ENCODE data around the gene SOX18. TPM values are rescaled to one million over a fixed set of nuclear protein-coding genes. Genes with fewer than 3 reads are reported as not detected.
"Not testable (repeated sequence)": the region's sequence is repeated elsewhere in the genome, so short reads cannot be mapped to it uniquely, and the experiment has no call there.

The SOX18 gene
- total RNA-seq, 1 donor from 2014 or later = 102 TPM

DNA sequence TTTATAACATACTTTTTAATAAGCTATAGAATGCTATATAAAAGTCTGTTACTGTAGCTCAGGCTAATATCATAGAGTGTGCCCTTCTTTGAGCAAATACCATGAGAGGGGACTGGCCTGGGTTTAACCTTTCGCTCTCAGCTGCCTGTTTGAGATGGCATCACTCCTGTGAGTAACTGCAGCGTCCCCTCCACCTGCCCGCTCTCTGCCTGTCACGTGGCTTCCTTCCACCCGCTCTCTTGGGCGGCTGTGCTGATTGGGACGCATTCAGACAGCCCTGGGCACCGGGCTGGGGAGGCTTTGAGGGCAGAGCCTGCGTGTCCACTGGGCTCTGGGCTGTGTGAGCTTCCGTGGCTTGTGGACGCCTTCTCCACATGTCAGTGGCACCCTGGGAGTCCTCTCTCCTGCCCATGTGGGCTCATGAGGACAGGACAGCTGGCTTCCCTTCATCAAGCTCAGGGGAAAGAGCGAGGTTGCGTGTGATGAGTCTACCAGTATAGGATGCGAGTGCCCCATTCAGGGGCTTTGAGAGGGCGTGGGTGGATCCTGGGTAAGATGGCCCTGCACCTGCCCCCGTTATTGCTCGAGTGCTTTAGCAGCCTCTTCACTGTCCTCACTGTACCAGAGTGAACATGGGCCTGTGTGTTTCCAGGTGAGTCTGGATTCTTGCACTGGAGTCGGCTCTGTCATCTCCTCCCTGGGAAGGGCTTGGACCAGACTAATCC is 24.2 kb downstream of the SOX18 start:
- DNase-seq (ENCODE audit: extremely low read depth, low read depth, low spot score) = no peak

DNA sequence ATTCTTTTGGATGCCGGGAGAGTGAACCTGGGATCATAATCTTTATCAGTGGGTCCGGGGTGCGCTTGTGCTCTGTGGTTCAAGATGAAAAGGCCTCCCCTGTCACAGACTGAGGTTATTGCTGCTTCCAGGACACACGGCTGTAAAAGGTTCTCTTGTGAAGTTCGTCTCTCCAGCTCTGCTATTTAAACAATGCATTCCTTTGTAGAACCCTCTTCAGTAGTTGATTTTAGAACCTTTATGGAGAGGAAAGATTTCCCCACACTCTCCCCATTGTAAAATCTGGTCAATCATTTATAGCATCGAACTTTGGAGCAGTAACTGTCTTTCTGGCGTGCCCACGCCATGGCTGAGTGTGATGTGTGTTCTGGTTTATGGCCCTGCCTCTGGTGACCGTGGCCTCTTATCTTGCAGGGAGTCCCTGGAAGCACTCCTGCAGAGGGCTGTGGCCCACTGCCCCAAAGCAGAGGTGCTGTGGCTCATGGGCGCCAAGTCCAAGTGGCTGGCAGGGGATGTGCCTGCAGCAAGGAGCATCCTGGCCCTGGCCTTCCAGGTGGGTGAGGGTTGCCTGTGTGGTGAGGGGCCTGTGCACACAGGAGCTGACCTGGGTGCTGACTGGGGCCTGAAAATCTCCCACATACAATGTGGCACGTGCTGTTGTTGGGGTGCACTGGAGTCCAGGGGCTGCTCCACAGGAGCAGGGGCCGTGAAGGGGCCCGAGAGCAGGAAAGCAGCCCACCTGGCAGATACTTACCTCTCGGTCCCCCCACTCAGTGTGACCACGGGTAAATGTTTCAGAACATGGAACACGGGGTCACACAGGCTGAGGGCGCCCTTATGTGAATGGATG is 25.1 kb downstream of the SOX18 start:
- DNase-seq (ENCODE audit: extremely low read depth, low read depth, low spot score) = no peak

- no peak for DNase-seq (ENCODE audit: extremely low read depth, low read depth, low spot score)
Measured at GRCh38 chr20:64023361-64024140, 25.9 kb downstream of the SOX18 start.

- no peak for DNase-seq (ENCODE audit: extremely low read depth, low read depth, low spot score)
Measured at GRCh38 chr20:64022671-64023360, 26.6 kb downstream of the SOX18 start.

DNA sequence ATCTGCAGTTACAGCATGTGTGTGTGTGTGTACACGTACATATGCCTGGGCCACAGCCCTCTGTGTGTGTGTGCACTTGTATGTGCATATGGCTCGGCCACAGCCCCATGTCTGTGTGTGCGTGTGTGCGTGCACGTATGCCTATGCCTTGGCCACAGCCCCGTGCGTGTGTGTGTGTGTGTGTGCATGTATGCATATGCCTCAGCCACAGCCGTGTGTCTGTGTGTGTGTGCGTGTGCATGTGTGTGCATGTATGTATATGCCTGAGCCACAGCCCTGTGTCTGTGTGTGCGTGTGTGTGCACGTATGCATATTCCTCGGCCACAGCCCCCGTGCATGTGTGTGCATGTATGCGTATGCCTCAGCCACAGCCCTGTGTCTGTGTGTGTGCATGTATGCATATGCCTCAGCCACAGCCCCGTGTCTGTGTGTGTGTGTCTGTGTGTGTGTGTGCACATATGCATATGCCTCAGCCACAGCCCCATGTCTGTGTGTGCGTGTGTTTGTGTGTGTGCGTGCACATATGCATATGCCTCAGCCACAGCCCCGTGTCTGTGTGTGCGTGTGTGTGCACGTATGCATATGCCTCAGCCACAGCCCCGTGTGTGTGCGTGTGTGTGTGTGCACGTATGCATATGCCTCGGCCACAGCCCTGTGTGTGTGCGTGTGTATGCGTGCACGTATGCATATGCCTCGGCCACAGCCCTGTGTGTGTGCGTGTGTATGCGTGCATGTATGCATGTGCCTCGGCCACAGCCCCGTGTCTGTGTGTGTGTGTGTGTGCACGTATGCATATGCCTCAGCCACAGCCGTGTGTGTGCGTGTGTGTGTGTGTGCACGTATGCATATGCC is 28.1 kb downstream of the SOX18 start:
- DNase-seq (ENCODE audit: extremely low read depth, low read depth, low spot score) = no peak

DNA sequence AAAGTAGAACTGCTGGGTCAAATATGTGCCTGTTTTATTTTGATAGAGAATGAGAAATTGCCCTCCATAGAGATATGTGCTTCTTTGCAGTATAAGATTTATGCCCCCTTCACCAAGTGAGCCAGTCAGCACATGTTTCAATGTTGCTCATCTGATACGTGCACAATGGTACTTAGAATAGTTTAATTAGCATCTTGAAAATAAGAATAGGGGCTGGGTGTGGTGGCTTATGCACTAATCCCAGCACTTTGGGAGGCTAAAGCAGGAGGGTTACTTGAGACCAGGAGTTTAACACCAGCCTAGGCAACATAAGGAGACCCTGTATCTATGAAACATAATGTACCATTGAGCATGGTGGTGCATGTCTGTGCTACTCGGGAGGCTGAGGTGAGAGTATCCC is 33.8 kb downstream of the SOX18 start:
- no peak for DNase-seq (ENCODE audit: extremely low read depth, low read depth, low spot score)

GRCh38 chr20:64012385-64013154 is 36.9 kb downstream of the SOX18 start:
- DNase-seq (ENCODE audit: extremely low read depth, low read depth, low spot score) = not testable (repeated sequence)

GRCh38 chr20:64011366-64011779 is 38.1 kb downstream of the SOX18 start:
- no peak for DNase-seq (ENCODE audit: extremely low read depth, low read depth, low spot score)

GRCh38 chr20:64010711-64011237 is 38.7 kb downstream of the SOX18 start:
- no peak for DNase-seq (ENCODE audit: extremely low read depth, low read depth, low spot score)

- DNase-seq (ENCODE audit: extremely low read depth, low read depth, low spot score) = no peak
Measured at GRCh38 chr20:64009811-64010387, 39.5 kb downstream of the SOX18 start.

- DNase-seq (ENCODE audit: extremely low read depth, low read depth, low spot score) = no peak
Measured at GRCh38 chr20:64006902-64007301, 42.5 kb downstream of the SOX18 start.

DNA sequence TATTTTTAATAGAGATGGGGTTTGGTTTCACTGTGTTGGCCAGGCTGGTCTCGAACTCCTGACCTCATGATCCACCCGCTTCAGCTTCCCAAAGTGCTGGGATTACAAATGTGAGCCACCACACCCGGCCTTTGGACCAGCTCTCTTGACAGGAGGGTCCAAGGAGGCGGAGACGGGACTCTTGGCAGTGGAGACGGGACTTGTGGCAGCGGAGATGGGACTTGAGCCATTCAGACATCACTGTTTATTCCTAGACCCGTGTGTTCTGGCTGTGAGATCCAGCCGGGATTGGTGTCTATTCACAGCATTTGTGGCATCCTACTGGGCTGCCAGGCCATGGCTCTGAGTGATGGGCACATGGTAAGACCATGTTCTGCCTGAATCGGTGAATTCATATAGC is 42.9 kb downstream of the SOX18 start:
- no peak for DNase-seq (ENCODE audit: extremely low read depth, low read depth, low spot score)

DNA sequence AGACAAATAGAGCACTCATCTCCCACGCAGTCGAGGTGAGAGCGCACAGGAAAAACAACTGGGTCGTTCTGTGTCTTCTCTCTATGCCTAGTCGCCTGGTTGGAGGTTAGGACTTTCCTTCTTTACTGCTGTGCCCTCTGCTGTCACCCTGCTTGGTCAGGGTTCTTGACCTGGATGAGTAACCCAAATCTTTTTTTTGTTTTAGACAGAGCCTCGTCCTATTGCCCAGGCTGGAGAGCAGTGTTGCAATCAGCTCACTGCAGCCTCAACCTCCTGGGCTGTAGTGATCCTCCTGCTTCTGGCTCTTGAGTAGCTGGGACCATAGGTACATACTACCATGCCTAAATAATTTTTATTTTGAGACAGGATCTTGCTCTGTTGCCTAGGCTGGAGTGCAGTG is 44.0 kb downstream of the SOX18 start:
- no peak for DNase-seq (ENCODE audit: extremely low read depth, low read depth, low spot score)

DNA sequence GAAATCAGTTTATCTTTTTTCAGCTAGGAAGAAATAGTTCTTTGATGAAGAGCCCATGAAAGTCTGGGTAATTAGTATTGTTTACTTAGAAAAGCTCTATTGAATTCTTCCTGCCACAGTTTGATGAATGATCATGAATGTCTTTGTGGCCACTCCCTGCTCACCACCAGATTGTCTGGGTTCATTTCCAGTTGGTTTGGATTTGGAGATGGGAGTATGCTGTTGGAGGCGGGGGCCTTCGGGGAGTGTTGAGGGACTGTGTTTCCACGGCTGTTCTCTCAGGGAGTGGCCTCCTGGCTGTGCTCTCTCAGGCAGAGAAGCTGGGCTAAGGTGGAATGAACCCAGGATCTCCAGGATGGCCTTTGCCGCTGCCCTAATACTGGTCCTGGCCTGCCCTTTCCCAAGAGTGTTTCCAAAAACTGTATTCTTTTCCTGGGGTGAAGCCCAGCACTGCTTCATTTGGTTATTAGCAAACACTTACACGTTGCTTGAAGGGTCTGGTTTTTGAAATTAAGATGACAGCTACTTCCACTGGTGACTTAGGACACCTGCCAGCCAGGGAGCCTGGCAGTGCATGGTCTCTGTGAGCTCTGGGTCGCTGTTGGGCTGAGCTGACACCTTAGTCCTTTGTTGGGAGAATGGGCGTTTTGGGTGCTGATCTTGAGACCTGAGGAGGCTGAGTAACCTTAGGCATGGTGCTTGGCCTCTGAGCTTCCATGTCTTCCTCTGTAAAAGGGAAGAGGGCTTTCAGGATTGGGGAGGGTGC is 45.3 kb downstream of the SOX18 start:
- no peak for DNase-seq (ENCODE audit: extremely low read depth, low read depth, low spot score)

DNA sequence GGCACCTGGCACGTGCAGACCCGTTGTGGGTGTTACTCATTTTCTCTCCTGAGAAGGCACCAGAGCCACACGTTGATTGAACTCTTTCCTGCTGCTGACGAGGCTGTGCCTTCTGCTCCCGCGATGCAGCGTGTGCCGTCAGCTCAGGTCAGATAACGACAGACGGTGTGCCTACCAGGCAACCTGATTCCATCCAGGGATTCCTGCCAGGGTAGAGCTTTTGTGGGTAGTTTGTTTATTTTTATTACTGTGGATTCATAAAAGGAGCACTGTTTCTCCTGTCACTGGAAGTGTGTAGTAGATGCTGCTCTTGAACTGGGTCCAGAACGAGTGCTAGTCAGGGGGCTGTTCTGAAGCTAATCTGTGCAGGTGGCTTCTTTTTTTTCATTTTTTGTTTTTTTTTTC is 47.8 kb downstream of the SOX18 start:
- no peak for DNase-seq (ENCODE audit: extremely low read depth, low read depth, low spot score)

- no peak for DNase-seq (ENCODE audit: extremely low read depth, low read depth, low spot score)
Measured at GRCh38 chr20:64000906-64001305, 48.5 kb downstream of the SOX18 start.

Measured in glomerular endothelial cell (primary cell).